Epidermal melanocyte (primary cell): ENCODE data around the gene RIPOR3.
"Not testable (repeated sequence)": the region's sequence is repeated elsewhere in the genome, so short reads cannot be mapped to it uniquely, and the experiment has no call there.

ENCODE experiments used
- DNase-seq: peaks from one replicate; pipeline ENCODE4 v3.0.0; 2011; ENCODE audit warnings: low spot score; ENCODE audit not compliant: insufficient read length

RIPOR3 gene

DNA sequence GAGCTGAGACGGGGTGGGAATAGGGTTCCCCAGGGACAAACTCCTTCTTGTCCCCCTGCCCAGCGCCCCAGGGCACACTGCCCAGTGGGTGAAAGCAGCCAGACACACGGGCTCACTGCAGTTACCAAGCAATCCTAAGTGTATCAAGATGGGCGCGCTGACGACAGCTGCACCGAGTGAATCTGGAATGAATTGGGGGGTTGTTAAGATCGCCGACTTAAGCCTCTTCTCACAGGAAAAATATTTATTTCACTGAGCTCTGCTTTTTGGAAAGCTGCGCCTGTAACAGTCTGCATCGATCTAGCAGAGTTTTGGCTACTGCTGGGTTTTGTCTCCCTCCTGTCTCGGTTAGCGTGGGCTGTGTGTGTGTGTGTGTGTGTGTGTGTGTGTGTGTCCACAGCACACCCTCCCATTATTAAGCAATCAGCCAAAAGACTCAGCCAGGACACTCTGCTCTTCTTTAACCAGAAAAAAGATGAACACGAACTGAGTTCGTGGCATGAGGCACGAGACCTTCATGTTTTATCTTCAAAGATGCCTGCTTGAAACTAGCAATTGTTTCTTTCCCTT lies 35.9 kb downstream of the RIPOR3 start:
- no peak for DNase-seq

- DNase-seq, result no peak
Measured at GRCh38 chr20:50654904-50655303, 36.4 kb downstream of the RIPOR3 start.

DNA sequence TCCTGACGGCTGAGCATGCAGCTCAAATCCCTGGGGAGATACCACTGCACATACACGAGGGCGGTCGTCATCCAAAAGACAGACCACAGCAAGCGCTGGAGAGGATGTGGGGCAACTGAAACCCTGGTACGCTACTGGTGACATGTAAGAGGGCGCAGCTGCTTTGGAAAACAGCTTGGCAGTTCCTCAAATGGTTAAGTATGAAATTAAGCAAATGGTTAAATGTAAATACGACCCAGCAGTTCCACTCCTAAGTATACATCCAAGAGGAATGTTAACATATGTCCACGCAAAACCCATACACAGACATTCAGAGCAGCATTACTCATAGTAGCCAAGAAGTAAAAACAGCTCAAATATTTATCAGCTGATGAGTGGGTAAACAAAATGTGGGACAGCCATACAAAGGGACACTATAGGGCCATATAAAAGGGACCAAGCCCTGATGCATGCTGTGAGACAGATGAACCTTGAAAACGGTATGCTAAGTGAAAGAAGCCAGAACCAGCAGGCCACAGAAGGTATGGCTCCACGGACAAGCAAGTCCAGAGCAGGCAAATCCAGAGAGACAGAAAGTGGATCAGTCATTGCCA lies 38.5 kb downstream of the RIPOR3 start:
- DNase-seq, result no peak

DNA sequence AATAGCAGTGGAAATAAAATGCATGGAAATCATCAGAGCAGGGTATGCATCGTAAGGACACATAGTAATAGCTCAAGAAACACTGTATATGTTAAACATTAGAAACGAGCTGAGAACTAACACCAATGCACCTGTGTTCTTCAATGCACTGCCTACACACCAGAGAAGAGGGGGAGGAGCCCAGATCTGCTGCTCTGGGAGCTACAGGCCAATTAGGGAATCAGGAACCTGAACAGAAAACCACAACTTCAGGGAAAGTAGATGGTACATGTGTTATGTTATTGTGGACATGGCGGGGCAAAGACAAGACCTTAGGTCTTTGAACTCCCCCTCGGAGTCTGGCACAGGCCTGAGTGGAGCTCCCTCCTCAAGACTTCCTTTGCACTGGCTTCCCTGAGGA lies 39.7 kb downstream of the RIPOR3 start:
- no peak for DNase-seq

DNA sequence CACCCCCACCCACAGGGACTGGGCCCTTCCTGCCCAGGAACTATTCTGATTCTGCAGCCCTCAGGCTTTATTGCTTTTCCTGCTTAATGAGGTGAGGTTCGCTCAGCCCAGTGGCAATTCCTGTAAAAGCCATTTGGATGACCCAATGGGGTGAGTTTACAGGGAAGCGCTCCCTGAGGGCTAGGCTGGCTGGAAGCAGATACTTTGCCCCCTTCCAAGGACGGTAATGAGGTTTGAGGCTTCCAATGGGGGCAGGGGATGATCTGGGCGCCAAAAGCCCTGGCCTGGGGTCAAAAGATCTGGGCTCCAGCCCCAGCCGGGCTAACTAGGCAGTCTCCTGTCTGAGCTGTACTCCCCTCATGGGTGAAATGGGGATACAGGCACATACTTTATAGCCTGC lies 41.8 kb downstream of the RIPOR3 start:
- no peak for DNase-seq

DNA sequence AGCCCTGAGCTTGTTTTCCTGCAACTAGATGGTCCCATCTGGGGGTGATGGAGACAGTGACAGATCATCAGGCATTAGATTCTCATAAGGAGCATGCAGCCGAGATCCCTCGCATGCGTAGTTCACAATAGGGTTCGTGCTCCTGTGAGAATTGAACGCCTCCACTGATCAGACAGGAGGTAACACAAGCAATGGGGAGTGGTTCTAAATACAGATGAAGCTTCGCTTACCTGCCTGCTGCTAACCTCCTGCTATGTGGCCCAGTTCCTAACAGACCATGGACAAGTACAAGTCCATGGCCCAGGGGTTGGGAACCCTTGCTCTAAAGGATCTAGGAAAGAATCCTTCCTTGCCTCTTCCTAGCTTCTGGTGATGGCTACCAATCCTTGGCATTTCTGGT lies 42.7 kb downstream of the RIPOR3 start:
- DNase-seq, result no peak

DNA sequence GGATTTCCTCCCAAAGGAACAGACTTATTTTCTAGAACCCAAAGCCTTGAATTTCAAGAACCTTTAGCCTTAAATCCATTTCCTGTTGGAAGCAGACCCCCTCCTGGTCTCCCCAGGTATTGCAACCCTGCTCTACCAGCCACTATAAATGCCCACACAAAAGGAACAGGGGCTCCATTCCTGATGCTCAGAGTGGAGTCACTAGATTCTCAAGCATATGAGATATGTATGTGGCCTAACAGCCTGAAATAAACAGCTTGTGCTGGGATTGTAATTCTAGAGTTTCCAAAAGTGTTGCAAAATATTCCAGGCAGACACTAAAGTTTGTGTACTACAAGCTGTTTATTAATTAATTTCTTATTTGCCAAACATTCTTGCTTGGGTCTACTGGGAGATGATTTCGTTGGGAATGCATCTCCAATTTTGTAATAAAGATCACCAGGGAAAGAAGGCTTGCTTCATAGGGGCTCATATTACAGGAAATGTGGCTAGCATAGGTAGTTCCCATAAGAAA lies 44.8 kb downstream of the RIPOR3 start:
- no peak for DNase-seq

DNA sequence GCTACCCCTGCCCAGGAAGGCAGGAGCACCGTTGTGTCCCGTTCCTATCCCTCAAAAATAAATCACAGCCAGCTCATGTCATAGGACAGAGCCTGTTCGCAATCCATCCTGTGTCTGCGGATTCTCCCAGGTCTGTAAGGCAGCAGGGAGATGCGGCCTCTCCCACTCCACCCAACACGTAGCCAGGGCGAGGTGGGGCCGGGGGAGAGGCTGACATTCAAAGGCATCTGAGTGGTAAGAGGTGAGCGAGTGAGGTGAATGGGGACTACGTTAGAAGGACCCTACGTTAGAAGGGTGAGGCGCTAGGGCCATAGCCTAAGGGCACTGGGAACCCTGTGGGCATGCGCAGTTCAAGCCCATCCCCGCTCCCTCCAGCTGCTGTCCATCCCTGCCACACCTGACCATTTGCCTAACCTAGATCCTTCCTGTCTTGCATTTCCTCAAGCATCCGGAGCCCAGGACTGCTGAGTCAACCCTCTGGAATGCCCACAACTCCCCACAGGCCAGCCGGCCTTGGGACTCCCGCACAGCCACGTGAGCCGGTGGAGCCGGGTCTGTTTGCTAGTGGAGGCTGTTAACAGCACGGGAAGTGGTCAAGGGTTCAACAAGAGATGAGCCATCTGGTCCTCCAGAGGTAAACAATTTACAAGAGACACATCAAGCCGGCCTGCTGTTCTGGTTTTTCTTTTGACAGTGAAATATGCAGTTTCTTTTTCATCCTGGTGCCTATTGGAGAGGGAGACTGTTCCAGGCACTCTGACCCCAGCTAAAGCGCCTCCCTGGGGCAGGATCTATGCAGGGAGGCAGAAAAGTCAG lies 45.9 kb downstream of the RIPOR3 start:
- DNase-seq, result peak; percentile 67

DNA sequence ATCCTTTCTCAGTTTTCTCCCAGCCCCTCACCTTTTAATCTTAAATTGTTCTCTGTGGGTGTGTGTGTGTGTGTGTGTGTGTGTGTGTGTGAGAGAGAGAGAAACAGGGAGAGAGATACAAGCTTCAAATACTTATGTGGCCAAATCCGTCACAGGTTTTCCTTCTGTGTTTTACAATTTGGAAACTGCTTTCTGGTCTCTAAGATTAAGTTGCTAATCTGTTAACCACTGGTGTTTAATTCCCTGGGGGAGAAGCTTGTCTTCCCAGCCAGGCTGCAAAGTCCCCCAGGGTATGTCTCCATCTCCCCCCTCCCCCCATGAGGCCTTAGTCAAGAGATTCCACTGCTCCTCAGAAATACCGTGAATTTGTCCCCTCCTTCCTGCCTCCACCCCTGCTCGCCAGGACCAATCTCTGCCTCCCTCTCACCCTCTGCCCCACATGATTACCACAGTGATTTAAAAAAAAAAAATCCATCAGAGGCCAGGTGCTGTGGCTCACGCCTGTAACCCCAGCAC lies 49.0 kb downstream of the RIPOR3 start:
- DNase-seq, result no peak

- DNase-seq, result not testable (repeated sequence)
Measured at GRCh38 chr20:50641625-50642287, 49.6 kb downstream of the RIPOR3 start.

DNA sequence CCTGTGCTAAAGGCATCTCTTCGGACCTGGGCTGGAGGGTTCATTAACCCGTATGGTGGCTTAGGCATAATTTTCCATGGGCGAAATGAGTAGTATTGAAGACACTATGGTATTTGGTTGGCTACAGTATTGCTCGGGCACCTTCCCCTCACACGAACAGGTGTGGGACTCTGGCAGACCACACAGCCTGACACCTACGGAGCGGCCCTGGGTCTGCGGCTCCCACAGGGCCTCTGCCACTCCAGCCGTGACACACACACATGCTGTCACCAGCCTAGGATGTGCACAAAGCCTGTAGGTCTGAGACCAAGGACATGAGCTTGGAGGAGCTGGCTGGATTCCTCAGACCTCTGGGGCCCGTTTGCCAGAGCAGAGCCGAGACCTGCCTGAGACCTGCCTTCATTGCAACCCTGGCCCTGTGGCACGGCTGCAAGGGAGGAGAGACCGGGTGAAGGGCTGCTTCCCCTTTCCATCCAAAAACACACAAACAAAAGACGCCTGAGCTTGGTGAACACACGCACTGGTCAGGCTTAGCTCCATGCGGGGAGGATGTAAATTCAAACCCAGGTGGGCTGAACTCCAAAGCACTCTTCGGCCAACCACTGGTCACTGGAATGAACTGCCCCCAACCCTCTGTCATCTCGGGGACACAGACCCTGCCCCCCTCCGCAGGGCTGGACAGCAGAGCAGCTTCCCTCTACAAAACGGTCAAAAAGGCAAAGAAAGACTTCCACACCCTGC lies 51.2 kb downstream of the RIPOR3 start:
- DNase-seq, result not testable (repeated sequence)

- DNase-seq, result not testable (repeated sequence)
Measured at GRCh38 chr20:50638015-50638847, 53.1 kb downstream of the RIPOR3 start.

DNA sequence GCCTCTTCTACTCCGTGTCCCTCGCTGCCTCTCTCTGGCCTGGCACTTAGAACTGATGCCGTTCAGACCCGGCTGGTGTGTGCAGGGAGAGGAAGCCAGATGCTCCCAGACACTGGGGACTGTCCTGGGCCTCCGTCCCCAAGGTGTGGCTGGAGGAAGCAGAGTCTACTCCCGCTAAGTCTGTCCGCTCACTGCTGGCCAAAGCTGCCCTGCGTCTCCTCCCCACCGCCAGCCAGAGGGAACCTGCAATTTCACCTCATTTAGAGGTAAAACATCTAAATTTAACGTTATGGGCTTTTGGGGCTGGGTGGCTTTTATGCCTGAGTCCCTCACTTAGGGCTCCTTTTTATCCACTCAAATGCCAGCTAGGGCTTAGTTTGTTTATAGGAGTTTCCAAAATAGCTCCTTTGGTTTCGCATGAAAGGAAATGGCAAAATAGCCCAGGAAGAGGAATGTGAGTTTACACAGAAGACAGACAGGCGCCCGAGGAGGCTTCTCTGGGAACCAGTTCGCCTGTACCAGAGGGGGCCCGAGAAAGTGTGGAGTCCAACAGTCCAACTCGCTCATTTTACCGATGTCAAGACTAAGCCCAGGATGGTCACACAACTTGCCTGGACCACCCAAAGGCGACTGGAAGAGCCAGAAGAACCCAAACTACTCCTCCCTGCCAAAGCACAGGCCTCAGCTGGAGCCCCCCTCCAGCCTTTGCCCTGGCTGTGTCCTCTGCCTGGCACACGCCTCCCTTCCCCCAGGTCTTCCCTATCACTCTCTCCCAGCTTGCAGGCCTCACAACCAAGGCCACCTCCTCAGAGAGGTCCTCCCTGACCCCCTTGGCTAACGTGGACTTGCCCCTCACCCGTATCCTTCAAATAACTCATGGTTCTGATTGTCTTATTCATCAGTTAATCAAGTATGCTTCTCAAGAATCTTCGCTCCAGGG lies 54.5 kb downstream of the RIPOR3 start:
- no peak for DNase-seq

- DNase-seq, result peak; percentile 69
Measured at GRCh38 chr20:50635676-50636600, 55.4 kb downstream of the RIPOR3 start.

DNA sequence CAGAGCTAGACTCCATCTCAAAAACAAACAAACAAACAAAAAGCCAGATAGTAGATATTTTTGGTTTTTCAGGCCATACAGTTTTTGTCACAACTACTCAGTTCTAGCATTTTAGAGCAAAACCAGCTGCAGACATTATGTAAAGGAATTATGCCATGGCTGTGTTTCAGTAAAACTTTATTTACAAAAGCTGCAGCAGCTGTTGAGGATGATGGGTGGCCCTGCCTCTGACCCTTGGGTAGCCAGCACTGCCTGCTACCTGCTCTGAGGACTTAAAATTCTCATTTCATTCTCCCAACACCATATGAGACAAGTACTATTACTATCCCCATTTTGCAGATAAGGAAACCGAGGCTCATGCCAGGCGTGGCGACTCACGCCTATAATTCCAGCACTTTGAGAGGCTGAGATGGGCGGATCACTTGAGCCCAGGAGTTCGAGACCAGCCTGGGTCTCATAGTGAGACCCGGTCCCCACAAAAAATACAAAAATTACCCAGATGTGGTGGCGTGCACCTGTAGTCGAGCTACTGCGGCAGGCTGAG lies 56.3 kb downstream of the RIPOR3 start:
- DNase-seq, result no peak

DNA sequence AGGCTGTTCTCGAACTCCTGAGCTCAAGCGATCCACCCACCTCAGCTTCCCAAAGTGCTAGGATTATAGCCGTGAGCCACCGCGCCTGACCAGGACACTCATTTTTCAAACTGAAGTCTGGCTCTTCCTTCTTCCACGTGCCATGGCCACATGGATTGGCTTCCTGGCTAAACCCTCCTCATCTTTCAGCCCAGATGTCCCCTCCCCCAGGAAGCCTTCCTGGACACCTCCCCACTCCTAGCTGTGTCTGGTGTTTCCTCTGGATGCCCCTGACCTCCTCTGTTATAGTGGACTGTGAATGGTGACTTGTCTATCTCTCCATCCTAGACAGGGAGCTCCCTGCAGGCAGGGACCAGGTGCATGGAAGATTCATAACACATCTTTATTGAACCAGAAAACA lies 57.2 kb downstream of the RIPOR3 start:
- no peak for DNase-seq

- DNase-seq, result no peak
Measured at GRCh38 chr20:50633361-50633760, 58.0 kb downstream of the RIPOR3 start.

DNA sequence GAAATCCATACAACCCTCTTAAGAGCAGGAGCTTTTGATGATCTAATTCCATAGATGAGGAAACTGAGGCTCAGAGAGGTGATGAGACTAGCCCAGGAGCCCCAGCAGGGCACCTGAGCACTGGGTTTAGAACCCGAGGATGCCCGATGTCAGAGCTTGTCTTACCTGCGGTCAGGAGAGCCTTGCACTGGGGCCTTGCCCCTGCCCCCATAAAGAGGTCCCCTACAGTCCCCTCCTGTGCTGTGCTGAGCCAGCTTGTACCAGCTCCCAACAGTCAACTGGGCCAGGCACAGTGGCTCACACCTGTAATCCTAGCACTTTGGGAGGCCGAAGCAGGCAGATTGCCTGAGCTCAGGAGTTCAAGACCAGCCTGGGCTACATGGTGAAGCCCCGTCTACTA lies 58.6 kb downstream of the RIPOR3 start:
- DNase-seq, result no peak
